OCI-LY1 (cell line): ENCODE results near the gene FARS2.

Source experiments
- H2AFZ ChIP-seq: fragments of 200-600 bp; sonication (generic), shearing (Covaris generic); 2 replicates; pipeline ENCODE4 v1.6.0; 2014; ENCODE audit warnings: antibody characterized with exemption, mild to moderate bottlenecking, low read length
- H3F3A ChIP-seq: fragments of 200-600 bp; sonication (generic), shearing (Covaris generic); 2 replicates; pipeline ENCODE4 v1.6.0; 2014; ENCODE audit warnings: mild to moderate bottlenecking, antibody characterized with exemption, low read length, moderate library complexity; ENCODE audit not compliant: insufficient read depth
- H3K27ac ChIP-seq: fragments of 200-600 bp; sonication (generic); 2 replicates; pipeline ENCODE4 v1.5.1; 2014; ENCODE audit warnings: low read length, mixed run types, mild to moderate bottlenecking, low read depth; ENCODE audit not compliant: poor library complexity, severe bottlenecking
- H3K27me3 ChIP-seq: fragments of 200-600 bp; sonication (generic); 2 replicates; pipeline ENCODE4 v1.6.0; 2014; ENCODE audit warnings: antibody characterized with exemption, mild to moderate bottlenecking, low read length, moderate library complexity; ENCODE audit not compliant: insufficient read depth
- H3K36me3 ChIP-seq: fragments of 200-600 bp; sonication (generic); 2 replicates; pipeline ENCODE4 v1.6.1; 2014; ENCODE audit warnings: mild to moderate bottlenecking, antibody characterized with exemption, low read length, moderate library complexity, mixed read lengths; ENCODE audit not compliant: insufficient read depth
- H3K4me1 ChIP-seq: fragments of 200-600 bp; sonication (generic); 2 replicates; pipeline ENCODE4 v1.5.1; 2014; ENCODE audit warnings: mild to moderate bottlenecking, low read length, moderate library complexity; ENCODE audit not compliant: insufficient read depth, severe bottlenecking
- H3K4me2 ChIP-seq: fragments of 200-600 bp; sonication (generic), shearing (Covaris generic); 2 replicates; pipeline ENCODE4 v1.6.1; 2014; ENCODE audit warnings: low read length
- H3K4me3 ChIP-seq: fragments of 200-600 bp; sonication (generic); 2 replicates; pipeline ENCODE4 v1.5.1; 2014; ENCODE audit warnings: low read length, low read depth, mild to moderate bottlenecking, mixed read lengths; ENCODE audit not compliant: poor library complexity, severe bottlenecking
- H3K79me2 ChIP-seq: fragments of 200-600 bp; shearing (Covaris generic); 2 replicates; pipeline ENCODE4 v1.6.1; 2016; ENCODE audit warnings: mixed run types, low read length, mixed read lengths; ENCODE audit not compliant: insufficient read depth
- H3K9ac ChIP-seq: fragments of 200-600 bp; sonication (generic), shearing (Covaris generic); 2 replicates; pipeline ENCODE4 v1.6.1; 2014; ENCODE audit warnings: mild to moderate bottlenecking, low read length, mixed read lengths
- H3K9me2 ChIP-seq: fragments of 200-600 bp; sonication (generic), shearing (Covaris generic); 2 replicates; pipeline ENCODE4 v1.6.1; 2014; ENCODE audit warnings: low read depth, mild to moderate bottlenecking, low read length, mixed read lengths
- H3K9me3 ChIP-seq: fragments of 200-600 bp; shearing (Covaris generic); 2 replicates; pipeline ENCODE4 v1.6.1; 2014; ENCODE audit warnings: low read length, mixed read lengths
- H4K20me1 ChIP-seq: fragments of 200-600 bp; sonication (generic), shearing (Covaris generic); 2 replicates; pipeline ENCODE4 v1.6.0; 2016; ENCODE audit warnings: mild to moderate bottlenecking, low read length; ENCODE audit not compliant: insufficient read depth
- CTCF ChIP-seq: fragments of 200-600 bp; sonication (generic), shearing (Covaris generic); IDR thresholded peaks from 2 replicates; pipeline ENCODE4 v1.5.1; 2017; ENCODE audit warnings: mild to moderate bottlenecking, antibody characterized with exemption, low read length, moderate library complexity, mixed read lengths
- EZH2 ChIP-seq: fragments of 200-600 bp; sonication (generic), shearing (Covaris generic); IDR thresholded peaks from 2 replicates; pipeline ENCODE4 v1.8.0; 2017; ENCODE audit warnings: borderline replicate concordance, mixed run types, mild to moderate bottlenecking, antibody characterized with exemption, low read length, moderate library complexity, mixed read lengths

The FARS2 gene

GRCh38 chr6:5592886-5593519 lies 331.7 kb downstream of the FARS2 start:
- no peaks in the 10 kb centered on the region for H3K79me2 ChIP-seq
- no peaks in the 10 kb centered on the region for H3K36me3 ChIP-seq
- H3F3A ChIP-seq = no peaks in the 10 kb centered on the region
- H2AFZ ChIP-seq = no peak overlapping the region
- no peaks in the 10 kb centered on the region for H3K9me2 ChIP-seq
- H3K27me3 ChIP-seq = no peaks in the 10 kb centered on the region
- no peak overlapping the region for H3K4me3 ChIP-seq
- no peaks in the 10 kb centered on the region for H3K4me1 ChIP-seq
- H3K9me3 ChIP-seq = no peaks in the 10 kb centered on the region
- TF ChIP-seq EZH2 (no peak), CTCF (no peak)
- H3K27ac ChIP-seq = no peak overlapping the region
- no peak overlapping the region for H3K9ac ChIP-seq
- H4K20me1 ChIP-seq = no peaks in the 10 kb centered on the region
- H3K4me2 ChIP-seq = no peak overlapping the region

DNA sequence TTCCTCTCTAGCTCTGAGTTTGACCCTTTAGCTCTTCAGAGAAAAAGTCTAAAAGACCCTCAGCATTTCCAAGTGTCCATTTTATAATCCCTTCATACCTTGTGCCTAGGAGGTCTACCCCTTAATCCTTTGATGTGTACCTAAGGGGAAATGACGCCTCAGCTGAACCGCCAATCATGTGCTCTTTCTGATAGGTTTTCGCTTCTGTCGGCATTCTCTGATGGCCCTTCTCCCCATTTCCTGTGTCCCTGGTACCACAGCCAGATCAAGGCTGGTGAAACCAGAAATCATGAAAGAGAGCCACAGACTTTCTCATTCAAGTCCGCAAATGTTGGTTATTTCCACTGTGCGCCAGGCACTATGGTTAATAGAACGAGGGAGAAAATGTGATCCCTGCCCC lies 333.9 kb downstream of the FARS2 start:
- no peaks in the 10 kb centered on the region for H4K20me1 ChIP-seq
- H3K9ac ChIP-seq = no peak overlapping the region

GRCh38 chr6:5597413-5597812 lies 336.1 kb downstream of the FARS2 start:
- TF ChIP-seq CTCF (no peak), EZH2 (no peak)
- Histone ChIP-seq H3K27ac (no peak overlapping the region), H3K79me2 (no peaks in the 10 kb centered on the region), H3K27me3 (no peaks in the 10 kb centered on the region), H4K20me1 (no peaks in the 10 kb centered on the region), H3K9ac (no peak overlapping the region), H2AFZ (no peak overlapping the region), H3K36me3 (no peaks in the 10 kb centered on the region), H3K9me3 (no peaks in the 10 kb centered on the region), H3K9me2 (no peaks in the 10 kb centered on the region), H3K4me1 (no peaks in the 10 kb centered on the region), H3K4me3 (no peak overlapping the region), H3K4me2 (no peak overlapping the region), H3F3A (no peaks in the 10 kb centered on the region)

More for the DNA sequence above, 333.9 kb downstream of the FARS2 start:
- TF ChIP-seq EZH2 = no peak
- TF ChIP-seq CTCF = no peak
- Histone ChIP-seq H3K4me3 (no peak overlapping the region), H3K4me2 (no peak overlapping the region), H3K9me3 (no peaks in the 10 kb centered on the region), H3K79me2 (no peaks in the 10 kb centered on the region), H3F3A (no peaks in the 10 kb centered on the region), H3K4me1 (no peaks in the 10 kb centered on the region), H3K9me2 (no peaks in the 10 kb centered on the region), H2AFZ (no peak overlapping the region), H3K27ac (no peak overlapping the region), H3K36me3 (no peaks in the 10 kb centered on the region), H3K27me3 (no peaks in the 10 kb centered on the region)
